ENCODE results near the gene CLCNKB.

GRCh38 chr1:16054598-16055540 lies 11.3 kb downstream of the CLCNKB start:
- TF ChIP-seq CTCF (IDR thresholded peaks at IDR 0.05; ENCODE audit: insufficient read depth, low read depth, low read length) (no peak), EZH2 (IDR thresholded peaks at IDR 0.05; ENCODE audit: insufficient read depth, low read length) (no peak)
